HG03159 (cell line): ENCODE data around the gene FKRP.

Experiments used
- ATAC-seq: cut with Tn5 transposase; IDR thresholded peaks from one replicate; pipeline ENCODE4 v1.9.1; 2021; ENCODE audit warnings: mild to moderate bottlenecking, moderate library complexity; ENCODE audit not compliant: unreplicated experiment

Gene FKRP

GRCh38 chr19:46719629-46720502 is 26.0 kb upstream of the FKRP start:
- no peak for ATAC-seq

DNA sequence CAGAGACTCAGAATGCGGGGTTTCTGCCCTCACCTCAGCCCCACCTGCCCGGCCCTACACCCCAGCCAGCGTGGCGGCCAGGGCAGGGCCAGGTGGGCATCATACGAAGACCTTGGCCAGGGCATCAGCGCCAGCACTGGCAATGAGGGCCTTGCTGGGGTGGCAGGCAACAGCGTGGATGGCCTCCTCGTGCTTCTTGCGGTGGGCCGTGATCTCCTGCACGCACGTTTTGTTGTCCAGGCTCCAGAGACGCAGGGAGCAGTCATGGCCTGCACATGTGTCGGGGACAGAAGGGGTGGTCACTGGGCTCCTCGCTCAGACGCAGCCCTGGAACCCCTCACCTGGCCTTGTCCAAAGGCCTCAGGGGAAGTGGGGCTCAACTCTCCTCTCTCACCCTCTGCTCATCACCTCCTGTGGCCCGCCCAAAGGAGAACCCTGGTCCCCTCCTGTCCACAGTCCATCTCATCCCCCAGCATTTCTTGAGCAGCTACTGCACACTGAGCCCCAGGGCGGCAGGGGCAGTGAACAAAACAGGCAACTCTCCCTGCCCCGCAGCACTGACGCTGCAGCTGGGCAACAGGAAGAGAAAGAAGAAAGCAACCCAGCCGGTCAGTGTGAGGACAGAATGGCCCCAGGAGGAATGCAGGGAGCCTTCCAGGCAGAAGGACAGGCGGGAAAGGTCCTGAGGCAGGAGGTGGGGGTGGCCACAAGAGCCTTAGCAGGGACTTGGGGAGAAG is 25.2 kb upstream of the FKRP start:
- ATAC-seq, result no peak

DNA sequence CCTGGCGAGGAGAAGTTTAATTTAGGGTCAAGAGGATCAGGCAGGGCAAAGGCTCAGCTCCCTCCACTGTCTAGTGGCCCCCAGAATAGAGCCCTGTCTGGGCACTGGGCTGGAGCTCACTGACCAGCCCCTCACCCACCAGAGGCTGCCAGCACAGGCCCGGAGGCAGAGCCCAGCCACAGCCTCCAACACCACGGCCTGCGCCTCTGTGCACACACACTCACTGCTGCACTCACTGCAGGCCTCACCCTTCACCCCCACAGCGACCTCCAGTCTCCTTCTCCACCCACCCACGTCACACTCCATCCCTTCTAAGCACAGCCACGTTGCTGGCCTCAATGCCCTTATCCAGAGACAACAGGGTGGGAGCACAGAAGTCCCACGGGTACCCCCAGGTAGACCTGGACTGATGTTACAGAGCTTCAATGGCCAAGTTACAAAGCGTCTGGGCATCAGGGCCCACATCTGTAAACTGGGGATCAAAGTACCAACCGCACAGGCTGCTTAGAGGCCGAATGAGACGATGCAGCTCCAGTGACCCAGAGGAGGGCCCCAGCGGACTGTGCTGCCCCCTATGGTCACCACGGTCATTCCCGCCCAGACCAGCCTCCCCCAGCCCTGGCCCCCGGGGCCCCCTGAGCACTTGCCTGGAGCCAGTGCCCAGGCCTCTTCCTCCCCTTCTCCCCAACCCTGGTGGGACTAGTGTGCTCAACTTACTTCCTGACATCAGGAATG is 24.4 kb upstream of the FKRP start:
- ATAC-seq, result no peak

- ATAC-seq, result no peak
Observed at GRCh38 chr19:46722004-46722380, 23.9 kb upstream of the FKRP start.

DNA sequence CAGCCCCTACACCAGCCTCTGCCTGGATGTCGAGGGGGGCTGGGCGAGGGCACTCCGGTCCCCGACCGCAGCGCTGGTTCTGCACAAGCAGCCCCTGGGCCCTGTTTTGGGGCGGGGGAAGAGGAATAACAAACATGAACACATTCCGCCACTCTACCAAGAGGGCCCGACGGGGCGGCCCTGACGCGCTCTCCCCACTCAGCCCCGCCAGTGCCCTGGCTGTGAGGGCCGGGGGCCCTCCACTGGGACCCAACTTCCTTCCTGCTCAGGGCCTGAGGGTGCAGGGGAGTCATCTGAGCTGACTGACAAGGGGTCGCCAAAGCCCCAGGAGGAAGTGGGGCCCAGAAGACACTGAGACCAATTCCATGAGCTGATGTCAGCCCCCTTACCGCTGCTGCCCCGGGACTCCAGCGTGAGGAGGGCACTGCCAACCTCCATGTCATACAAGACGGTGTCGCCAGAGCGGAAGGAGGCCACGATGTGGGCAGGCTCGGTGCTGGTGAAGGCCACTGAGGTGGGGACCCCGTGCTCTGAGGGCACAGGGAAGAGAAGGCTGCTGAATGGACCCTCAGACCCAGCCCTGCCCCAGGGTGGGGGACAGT is 23.3 kb upstream of the FKRP start:
- ATAC-seq, result no peak

DNA sequence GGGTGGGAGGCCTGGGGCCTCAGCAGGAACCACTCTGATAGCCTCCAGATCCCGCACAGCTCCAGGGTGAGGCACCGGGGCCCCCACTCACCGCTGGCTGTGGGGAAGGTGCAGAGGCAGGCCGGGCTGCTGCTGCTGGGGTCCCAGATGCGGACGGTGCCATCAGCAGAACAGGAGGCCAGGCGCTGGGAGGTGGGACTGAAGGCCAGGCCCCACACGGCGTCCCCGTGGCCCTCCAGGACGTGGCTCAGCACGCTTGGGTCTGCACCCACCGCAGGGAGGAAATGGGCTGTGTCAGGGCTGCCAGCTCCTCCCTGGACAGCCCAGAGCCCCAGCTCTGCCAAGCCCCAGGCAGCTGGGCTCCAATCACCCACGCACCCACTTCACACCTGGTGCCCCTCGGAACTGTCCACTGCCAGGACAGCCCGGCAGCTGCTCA is 22.8 kb upstream of the FKRP start:
- no peak for ATAC-seq

GRCh38 chr19:46723471-46723870 is 22.4 kb upstream of the FKRP start:
- ATAC-seq, result no peak

GRCh38 chr19:46724468-46724867 is 21.4 kb upstream of the FKRP start:
- ATAC-seq, result no peak

- ATAC-seq, result no peak
Observed at GRCh38 chr19:46725036-46725820, 20.6 kb upstream of the FKRP start.

- ATAC-seq, result no peak
Observed at GRCh38 chr19:46725859-46726393, 19.9 kb upstream of the FKRP start.

GRCh38 chr19:46726551-46726950 is 19.3 kb upstream of the FKRP start:
- ATAC-seq, result no peak

DNA sequence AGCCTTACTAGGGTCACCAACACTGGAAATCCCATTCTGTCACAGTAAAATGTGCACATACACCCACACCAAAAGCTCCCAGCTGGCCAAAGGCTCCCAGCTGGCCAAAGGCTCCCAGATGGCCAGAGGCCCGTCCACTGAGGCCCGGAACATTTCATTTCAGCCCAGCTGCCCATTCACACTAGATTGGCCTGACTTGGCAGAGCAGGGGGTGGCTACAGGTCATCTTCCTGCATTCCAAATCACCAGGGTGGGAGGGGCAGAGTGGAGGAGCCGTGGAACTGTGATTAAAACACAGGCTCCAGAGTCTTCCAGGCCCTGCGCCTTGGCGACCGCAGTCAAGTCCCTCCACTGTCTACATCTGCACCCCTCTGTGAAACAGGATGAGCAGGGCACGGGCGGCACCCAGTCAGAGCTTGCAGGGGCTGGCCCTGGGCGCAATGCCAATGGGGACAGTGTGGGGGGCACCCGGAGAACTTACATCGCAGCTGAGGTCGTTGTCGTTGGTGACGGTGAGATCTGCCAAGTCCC is 18.8 kb upstream of the FKRP start:
- ATAC-seq, result no peak

DNA sequence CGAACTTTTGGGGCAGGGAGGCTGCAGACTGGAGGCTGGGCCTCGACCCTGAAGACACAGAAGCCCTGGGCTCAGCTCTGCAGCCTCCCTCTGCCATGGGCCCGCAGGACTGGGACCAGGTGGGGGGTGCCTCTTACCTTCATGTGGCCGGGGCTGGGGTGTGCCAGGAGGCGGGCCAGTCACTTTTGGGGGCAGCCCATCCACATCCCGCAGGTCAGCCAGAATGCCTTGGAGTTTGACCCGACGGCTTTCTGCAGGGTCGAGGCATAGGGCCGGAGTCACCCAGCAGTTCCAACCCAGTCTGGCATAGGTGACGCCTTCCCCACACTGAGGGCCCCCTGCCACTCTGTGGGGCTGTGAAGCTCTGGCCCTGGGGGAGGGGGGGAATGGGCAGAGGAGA is 18.1 kb upstream of the FKRP start:
- no peak for ATAC-seq

DNA sequence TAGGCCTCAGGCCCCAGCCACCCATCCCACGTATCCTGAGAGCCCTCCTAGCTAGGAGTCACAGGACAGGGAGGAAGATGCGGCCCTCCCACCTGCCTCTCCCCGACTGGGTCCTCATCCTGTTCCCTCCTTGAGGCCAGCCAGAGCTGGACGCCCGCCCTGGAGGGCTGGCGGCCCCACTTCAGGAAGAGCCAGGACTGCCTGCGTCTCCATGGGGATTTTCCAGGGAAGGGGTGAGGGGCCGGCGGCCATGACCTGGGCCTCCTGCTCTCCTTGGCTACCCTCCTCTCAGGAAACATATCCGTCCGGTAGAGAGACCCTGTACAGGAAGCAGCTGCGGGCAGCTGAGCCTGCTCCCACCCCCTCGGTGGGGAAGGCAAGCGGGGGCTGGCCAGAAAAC is 17.6 kb upstream of the FKRP start:
- ATAC-seq, result no peak

DNA sequence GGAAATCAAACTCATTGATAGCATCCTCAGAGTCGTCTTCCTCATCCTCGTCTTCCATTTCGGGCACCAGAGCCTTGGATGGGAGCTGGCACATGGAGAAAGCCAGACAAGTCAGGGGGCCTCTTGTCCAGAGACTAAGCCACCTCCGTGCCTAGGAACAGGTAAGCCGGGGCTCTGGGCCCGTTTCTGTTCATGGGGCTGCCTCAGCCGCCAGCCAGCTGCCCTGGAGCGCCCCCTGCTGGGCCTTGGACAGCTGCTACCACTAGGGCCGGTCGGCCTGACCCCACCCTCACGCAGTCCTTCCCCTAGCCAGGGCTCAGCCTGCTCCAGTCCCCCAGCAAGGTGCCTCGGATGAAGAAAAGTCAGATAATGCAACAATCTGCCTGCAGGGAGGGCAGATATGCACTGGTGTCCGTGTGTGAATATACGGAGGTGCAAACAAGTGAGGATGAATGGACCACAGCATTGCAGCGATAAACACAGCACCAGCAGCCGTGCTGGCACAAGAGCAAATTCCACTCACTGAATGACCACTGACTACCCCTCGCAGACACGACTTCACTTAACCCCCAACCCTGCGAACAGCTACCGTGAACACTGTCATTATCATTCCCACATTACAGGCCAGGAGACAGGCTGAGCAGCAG is 17.0 kb upstream of the FKRP start:
- ATAC-seq, result no peak

GRCh38 chr19:46729696-46730095 is 16.2 kb upstream of the FKRP start:
- no peak for ATAC-seq

GRCh38 chr19:46730187-46730586 is 15.7 kb upstream of the FKRP start:
- ATAC-seq, result no peak

GRCh38 chr19:46730595-46730994 is 15.3 kb upstream of the FKRP start:
- no peak for ATAC-seq

- no peak for ATAC-seq
Observed at GRCh38 chr19:46731007-46731501, 14.8 kb upstream of the FKRP start.
